ENCODE results near the gene RAB36.

GRCh38 chr22:23169043-23169406, 23.7 kb downstream of the RAB36 start:
- TF ChIP-seq MYC (IDR thresholded peaks at IDR 0.05; ENCODE audit: low read depth, low read length) (no peak), POLR2A (IDR thresholded peaks at IDR 0.05; ENCODE audit: extremely low read depth, insufficient read length) (no peak), CTCF (IDR thresholded peaks at IDR 0.05; ENCODE audit: low read depth, low read length) (no peak), MAX (IDR thresholded peaks at IDR 0.05; ENCODE audit: low read depth, low read length) (no peak)
